GM19372 (cell line): ENCODE results near the gene ZBTB39.
A peak's percentile ranks its signal among the peaks of the same experiment; 100 is the strongest.
"Not testable (repeated sequence)": the region's sequence is repeated elsewhere in the genome, so short reads cannot be mapped to it uniquely, and the experiment has no call there.

Experiments used
- ATAC-seq: cut with Tn5 transposase; IDR thresholded peaks from one replicate; pipeline ENCODE4 v1.9.1; 2021; ENCODE audit warnings: mild to moderate bottlenecking, low read depth, moderate library complexity; ENCODE audit not compliant: unreplicated experiment

ZBTB39 gene, protein sequence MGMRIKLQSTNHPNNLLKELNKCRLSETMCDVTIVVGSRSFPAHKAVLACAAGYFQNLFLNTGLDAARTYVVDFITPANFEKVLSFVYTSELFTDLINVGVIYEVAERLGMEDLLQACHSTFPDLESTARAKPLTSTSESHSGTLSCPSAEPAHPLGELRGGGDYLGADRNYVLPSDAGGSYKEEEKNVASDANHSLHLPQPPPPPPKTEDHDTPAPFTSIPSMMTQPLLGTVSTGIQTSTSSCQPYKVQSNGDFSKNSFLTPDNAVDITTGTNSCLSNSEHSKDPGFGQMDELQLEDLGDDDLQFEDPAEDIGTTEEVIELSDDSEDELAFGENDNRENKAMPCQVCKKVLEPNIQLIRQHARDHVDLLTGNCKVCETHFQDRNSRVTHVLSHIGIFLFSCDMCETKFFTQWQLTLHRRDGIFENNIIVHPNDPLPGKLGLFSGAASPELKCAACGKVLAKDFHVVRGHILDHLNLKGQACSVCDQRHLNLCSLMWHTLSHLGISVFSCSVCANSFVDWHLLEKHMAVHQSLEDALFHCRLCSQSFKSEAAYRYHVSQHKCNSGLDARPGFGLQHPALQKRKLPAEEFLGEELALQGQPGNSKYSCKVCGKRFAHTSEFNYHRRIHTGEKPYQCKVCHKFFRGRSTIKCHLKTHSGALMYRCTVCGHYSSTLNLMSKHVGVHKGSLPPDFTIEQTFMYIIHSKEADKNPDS

DNA sequence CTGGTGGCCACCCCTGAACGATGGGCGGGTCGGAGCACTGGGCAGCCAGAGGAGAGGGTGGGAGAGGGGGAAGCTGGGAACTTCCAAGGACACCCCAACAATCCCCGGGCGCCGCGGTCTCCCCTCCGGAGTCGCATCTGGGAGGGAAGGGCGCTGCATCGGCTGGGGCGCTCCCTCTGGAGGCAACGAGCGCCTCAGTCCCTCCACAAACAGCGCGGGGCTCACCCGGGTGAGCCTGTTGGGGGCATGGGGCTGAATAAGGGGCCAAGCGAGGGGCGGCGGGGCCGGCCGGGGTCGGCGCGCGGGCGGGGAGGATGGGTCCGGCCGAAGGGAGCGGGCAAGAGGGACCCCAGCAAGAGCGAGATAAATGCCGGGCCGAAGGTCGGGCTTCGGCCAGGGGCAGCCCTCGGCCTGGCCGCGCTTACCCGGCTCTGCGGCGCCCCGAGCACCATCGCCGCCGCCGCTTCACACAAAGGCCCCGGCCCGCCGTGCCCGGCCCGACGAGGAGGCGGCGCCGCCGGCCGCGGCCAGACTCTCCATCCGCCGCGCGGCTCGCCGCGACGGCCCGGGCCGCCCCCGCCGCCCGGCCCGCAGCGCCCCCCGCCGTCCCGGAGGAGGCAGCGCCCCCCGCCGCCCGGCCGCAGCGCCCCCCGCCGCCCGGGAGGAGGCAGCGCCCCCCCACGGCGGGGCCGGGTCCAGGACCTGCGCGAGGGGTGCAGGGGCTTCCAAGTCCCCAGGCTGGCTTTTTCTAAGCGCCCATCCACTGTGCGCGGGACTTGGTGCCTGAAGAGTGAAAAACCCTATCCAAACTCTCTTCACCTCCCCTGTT lies at the start of gene ZBTB39:
ZBTB39 (minus strand) TSS at position 567 of the 829 bp plus-strand sequence. CDS start 1,629 bp downstream, outside the sequence.
- ATAC-seq, result peak; percentile 71

DNA sequence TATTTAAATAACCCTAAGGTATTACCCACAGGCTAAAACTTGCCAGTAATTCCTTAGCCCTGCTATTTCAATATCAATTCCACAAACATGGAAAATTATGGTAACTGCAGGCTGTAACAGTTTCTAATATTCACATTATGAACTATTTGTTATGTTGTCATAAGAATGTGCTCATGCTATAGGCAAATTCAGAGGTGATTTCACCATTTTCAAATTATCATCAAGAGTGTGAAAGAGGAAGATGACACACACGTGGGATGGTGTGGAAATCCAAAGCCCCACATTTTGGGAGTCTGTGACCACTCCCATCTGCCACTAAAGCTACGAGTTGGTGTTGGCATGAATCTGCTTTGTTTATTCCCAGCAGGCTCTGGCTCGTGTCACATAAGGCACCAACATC lies 49.5 kb upstream of the ZBTB39 start:
- ATAC-seq, result no peak

DNA sequence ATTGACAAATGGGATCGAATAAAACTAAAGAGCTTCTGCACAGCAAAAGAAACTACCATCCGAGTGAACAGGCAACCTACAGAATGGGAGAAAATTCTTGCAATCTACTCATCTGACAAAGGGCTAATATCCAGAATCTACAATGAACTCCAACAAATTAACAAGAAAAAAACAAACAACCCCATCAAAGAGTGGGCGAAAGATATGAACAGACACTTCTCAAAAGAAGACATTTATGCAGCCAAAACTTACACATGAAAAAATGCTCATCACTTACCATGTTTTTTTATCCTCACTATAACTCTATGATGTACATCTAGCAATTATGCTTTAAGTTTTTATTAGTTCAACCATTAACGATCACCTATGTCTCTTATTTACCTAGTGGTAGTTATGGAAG lies 47.6 kb upstream of the ZBTB39 start:
- not testable (repeated sequence) for ATAC-seq

DNA sequence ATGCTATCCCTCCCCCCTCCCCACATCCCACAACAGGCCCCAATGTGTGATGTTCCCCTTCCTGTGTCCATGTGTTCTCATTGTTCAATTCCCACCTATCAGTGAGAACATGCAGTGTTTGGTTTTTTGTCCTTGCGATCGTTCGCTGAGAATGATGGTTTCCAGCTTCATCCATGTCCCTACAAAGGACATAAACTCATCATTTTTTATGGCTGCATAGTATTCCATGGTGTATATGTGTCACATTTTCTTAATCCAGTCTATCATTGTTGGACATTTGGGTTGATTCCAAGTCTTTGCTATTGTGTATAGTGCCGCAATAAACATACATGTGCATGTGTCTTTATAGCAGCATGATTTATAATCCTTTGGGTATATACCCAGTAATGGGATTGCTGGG lies 46.8 kb upstream of the ZBTB39 start:
- not testable (repeated sequence) for ATAC-seq

DNA sequence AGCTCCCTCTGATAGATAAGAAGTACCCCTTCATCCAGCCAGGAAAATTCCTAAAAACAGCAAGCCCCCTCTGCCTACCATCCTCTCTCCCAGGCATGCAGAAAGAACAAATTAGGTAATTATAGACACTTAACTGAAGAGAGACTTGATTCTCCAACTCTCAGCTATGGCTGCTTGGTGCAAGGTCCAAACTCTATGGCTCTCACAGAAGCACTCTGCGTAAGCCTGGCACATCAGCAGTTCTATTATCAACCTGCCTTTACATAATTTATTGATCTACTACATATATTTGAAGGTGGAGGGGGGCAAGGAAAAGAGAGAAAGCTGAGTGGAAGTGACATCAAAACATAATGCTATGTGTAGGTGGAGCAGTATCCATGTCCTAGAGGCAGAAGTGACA lies 44.7 kb upstream of the ZBTB39 start:
- no peak for ATAC-seq

DNA sequence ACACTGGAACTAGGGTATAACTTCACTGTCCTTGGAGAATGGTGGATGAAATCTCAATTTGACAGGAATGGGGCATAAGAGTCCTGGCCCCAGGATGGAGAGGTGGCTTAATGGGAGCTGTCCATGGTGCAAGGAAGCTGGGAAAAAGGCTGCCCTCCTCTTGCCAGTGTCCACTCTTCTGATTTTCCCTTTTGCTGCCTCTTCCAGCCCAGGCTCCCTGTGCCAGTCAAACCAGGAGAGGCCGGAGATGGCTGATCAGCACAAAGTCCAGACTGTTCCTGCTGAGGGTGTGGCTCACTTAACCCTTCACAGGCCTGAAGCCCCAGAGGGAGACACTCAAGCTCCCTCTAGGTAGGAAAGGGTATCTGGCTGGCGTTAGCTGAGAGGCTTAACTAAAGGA lies 43.5 kb upstream of the ZBTB39 start, which contains the start of gene MYO1A:
MYO1A (minus strand) TSS at position 240 of the 400 bp plus-strand sequence. CDS start 1,806 bp downstream, outside the sequence.
- no peak for ATAC-seq

DNA sequence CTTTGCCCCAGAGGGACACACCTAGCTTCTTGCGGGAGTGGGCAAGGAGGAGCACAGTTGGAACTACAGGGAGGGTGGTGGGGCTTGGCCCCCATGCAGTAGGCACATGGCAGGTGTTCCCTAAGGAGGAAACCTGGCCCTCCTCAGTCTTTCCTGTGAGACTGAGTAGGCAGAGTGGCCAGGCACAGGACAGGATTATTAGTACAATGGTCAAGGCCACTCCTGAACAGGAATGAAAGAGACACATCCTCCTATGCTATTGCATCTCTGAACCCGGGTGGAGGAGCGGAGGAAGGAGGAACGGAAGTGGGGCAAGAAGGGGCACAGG lies 42.7 kb upstream of the ZBTB39 start:
- ATAC-seq, result no peak

DNA sequence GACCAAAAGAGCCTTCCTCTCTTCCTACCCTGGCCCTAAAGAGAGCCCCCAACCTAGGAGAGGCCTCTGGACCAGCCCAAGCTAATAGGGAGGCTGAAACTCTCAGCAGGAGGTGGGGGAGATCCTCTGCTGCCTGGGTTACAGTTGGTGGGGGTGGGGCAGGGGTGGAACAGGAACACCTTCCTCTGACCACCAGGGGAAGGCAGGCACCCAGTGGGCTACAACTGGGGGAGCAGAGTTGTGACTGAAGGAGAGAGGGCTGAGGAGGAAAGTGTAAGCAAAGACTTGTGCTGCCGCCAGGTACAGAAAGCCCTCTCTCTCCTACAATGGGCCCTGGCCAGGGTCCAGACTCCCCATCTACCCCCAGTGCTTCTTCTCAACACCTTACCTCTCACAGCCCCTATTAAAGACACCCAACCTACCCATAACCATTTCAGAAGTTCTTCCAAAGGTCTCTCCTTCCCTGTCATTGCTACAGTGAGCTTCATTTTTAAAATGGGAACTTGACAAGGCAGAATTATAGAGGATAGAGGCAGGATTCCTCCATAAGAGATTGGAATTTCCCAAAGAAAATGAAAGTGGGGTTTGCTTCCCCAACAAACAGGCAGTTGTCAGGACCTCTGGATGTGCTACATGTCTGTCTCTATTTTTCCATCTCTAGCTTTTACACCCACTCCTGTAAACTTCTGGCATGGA lies 42.2 kb upstream of the ZBTB39 start:
- no peak for ATAC-seq

DNA sequence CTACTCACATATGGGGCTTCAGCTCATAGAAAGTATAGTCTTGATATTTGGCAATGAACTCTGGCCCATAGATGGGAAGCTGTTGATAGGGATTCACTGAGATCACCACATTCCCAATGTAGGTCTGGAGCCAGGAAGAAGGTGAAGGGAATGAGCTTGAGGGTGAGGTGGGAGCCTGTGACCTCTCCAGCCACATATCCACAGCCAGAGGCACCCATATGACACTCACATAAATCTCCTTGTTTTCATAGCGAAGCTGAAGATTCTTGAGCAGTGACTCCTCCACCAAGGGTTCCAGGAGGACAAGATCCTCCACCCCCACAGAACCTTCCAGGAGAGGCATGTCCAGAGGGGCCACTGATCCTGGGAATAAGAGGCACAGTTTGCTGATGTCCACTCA lies 41.6 kb upstream of the ZBTB39 start:
- ATAC-seq, result no peak

DNA sequence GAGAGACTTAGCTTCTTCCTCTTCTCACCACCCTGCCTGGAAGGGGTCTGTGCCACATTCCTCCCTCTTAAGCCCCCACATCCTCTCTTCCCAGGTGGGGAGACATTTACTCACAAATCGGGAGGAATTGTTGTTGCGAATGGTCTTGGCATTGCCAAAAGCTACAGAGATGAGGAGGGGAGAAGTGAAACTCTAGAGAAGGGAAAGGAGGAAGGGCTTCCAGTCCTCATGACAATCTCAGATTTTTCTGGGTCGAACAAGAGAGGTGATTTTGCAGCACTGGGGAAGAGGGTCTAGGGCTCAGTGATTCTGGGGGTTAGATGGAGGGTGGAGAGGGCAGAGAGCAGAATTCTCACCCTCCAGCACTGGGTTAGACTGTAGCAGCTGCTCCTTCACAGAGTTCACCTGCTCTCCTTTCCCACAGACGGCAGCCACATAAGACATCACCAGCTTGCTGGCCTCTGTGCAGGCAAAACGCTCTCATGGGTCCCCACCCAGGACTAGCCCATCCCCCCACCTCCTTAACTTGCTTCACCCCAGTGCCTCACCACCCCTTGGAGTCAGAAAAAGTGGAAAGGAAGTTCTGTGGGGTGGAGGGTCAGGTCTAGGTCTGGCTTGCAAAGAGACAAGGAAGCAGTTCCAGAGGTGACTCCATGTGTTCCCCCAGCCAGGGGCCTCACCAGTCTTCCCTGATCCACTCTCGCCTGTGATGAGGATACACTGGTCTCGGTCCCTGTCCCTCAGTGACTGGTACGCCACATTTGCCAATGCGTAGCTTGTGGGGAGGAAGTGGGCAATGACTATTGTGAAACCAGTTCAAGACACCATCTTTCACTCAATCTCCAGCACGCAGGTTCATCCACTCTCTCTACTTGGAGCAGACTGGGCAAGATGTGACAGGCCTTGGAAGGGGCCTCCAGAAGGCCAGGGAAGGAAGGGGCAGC lies 40.9 kb upstream of the ZBTB39 start:
- ATAC-seq, result no peak

DNA sequence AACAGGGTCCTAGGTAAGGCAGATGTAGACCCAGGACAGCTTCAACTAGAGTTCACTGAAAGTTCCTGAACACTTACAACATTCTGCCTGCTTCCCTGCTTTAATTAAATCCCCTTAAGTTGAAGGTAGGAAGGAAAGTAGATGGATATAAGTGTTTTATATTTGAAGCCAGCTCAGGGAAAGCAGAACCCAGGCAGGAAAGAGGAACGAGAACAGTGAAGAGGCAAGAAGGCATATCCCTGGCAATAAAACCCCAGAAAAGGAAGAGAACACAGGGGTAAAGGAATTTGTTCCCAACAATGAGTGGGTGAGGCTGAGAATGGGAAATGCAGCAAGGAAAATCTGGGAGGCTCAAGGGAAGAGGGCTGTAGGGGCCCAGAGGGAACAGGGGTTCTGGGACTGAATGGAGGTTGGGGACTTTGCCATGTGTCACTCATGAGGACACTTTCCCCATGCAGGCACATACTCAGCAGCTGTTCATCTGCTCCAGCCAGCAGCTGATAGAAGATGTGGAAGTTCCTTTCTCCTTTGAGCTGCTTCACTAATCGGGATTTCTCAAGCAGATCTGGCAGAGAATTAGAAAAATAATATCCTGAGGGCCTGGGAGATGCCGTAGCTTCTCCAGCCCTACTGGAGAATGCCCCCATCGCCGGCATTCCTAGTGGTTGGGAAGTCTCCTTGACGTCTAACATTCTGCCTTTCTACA lies 39.9 kb upstream of the ZBTB39 start:
- no peak for ATAC-seq

DNA sequence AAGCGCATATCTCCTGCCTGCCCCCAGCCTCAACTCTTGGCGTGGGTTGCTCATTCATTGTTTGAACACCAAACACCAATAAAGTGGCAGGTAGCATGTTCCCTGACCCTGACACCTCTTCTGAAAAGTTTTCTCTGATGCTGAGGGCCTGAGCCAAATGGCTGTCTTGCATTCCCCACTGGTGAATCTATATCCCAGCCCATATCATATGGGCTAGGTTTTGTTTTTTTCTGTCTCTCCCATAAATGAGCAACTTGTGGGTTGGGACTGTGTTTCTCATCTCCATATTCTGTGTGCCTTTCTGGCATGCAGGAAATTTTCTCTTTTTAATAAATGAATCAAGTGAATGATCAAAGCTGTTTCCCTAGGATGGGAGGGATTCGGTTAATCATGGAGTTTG lies 38.5 kb upstream of the ZBTB39 start:
- no peak for ATAC-seq

DNA sequence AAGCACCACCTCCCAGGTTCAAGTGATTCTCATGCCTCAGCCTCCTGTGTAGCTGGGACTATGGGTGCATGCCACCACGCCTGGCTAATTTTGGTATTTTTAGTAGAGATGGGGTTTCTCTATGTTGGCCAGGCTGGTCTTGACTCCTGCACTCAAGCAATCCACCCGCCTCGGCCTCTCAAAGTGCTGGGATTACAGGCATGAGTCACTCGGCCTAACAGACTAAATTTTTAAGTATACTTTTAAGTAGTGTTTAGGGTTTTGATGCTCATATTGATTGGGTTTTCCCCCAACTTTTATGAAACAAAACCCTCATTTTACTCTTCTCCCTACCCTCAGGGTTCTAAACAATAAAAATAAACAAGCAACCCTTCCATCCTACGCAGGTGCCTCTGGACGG lies 38.1 kb upstream of the ZBTB39 start:
- no peak for ATAC-seq

DNA sequence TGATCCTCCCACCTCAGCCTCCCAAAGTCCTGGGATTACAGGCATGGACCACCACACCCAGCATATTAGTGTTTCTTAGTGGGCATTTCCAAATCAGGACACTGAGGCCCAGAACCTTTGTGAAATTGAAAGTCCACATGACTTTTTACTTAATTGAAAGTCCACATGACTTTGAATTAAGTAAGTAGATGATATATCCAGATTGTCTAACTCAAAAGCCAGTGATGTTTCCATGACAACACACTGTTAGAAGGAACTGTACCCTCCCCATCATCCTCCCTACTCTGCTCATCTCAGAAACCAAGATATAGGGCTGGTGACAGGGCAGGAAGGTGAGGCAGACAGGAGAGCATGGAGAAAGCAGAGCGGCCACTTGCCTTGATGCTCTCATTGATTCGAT lies 36.3 kb upstream of the ZBTB39 start:
- ATAC-seq, result no peak

DNA sequence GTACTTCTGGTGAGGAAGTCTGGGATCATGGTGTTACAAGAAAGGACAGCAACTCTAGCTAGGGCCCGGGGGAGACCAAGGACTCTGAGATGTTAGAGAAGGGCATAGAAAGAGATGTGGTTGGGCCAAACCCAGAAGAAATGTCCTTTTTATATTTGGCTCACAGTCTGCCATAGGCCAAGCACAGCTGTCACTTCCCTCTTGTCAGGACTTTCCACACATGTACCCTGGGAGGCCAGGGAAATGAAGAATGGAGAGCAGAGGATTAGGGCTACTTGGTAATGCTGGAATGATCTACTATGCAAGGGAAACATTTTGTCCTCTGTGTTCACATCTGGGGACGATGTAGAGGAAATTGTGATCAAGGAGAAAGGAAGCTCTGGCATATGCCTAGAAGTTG lies 34.4 kb upstream of the ZBTB39 start:
- ATAC-seq, result no peak

DNA sequence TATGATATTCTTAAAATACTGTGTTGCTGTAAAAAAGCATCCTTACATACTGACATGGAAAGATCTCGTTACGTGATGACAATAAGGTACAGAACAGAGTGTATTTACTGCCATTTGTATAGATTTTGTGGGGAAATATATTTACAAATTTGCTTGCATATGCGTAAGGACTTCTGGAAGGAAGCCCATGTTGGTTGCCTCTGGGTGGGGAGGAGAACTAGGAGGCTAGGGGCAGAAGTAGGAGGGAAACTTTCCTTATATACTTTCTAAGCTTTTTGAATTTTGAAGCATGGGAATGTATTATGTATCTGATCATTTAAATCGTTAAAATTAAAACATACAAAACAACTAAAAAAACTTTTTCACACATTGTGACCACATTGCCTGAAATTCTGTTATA lies 33.9 kb upstream of the ZBTB39 start:
- ATAC-seq, result no peak

DNA sequence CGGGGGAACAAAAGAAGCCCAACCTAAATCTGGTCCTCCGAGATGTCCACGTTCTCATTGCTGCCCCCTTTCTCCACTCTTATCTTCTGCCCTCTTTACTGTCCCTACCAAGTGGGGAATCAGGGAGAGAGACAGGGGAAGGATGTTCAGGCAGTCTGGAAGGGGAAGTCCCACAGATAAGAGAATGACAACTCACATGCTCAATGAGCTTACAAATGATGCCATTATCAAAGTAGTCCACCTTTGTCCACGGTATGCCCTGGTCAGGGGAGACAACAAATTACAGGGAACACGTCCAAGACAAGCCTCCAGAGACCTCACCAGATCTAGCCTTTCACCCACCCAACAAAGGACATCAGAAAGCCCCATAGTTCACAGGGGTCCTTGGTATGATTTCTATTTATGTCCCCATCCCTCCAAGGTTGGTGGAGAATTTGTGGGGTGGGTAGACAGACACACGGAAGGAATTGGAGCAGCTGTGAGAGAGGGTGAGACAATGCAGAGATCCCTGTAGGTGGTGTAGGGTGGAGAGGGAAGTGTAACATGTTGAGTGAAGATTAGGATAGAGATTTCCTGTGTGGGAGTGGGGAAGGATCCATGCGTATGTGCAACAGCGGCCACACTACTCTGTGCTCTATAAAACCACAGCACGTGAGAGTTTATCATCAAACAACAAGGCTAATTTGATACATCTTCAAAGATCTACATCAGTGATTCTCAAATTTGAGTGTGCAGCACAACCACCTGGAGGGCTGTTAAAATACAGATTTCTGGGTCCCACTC lies 32.9 kb upstream of the ZBTB39 start:
- no peak for ATAC-seq

DNA sequence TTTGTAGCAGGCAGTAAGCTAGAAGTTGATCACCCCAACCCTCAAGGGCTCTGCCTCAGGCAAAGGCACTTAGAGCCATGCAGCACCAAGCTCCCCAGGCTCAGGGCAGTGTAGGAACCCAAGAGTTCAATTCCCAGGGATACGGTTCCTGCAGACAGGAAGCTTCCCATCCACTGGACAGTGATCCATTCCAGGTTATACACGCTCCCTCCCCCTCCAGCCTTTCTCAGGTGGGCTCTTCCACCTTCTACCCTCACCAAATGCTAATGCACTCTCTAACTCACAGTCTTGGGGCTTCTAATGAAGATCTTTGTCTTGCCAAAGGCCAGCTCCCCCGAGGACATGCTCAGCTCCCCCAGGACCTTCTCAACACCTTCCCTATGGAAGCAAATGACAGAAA lies 30.9 kb upstream of the ZBTB39 start:
- ATAC-seq, result no peak
